Measurements from ENCODE around the gene SLC17A8.
"Not testable (repeated sequence)": the region's sequence is repeated elsewhere in the genome, so short reads cannot be mapped to it uniquely, and the experiment has no call there.

Gene SLC17A8

GRCh38 chr12:100372853-100373640, 16.2 kb downstream of the SLC17A8 start:
- no peak for DNase-seq

GRCh38 chr12:100375038-100375735, 18.3 kb downstream of the SLC17A8 start:
- DNase-seq = no peak

GRCh38 chr12:100376161-100376560, 19.3 kb downstream of the SLC17A8 start:
- no peak for DNase-seq

- no peak for DNase-seq
These were observed 24.5 kb downstream of the SLC17A8 start for GRCh38 chr12:100381379-100381778.

GRCh38 chr12:100382338-100382737, 25.5 kb downstream of the SLC17A8 start:
- DNase-seq = no peak

GRCh38 chr12:100383586-100384558, 27.0 kb downstream of the SLC17A8 start:
- no peak for DNase-seq

- DNase-seq = no peak
These were observed 27.7 kb downstream of the SLC17A8 start for GRCh38 chr12:100384559-100384935.

GRCh38 chr12:100388382-100388781, 31.5 kb downstream of the SLC17A8 start:
- no peak for DNase-seq

GRCh38 chr12:100391856-100392255, 35.0 kb downstream of the SLC17A8 start:
- no peak for DNase-seq

- no peak for DNase-seq
These were observed 36.3 kb downstream of the SLC17A8 start for GRCh38 chr12:100393200-100393599.

- DNase-seq = no peak
These were observed 38.9 kb downstream of the SLC17A8 start for GRCh38 chr12:100395811-100396210.

GRCh38 chr12:100398307-100398706, 41.4 kb downstream of the SLC17A8 start:
- DNase-seq = no peak

GRCh38 chr12:100399095-100399494, 42.2 kb downstream of the SLC17A8 start:
- DNase-seq = no peak

GRCh38 chr12:100401660-100402059, 44.8 kb downstream of the SLC17A8 start:
- DNase-seq = no peak

GRCh38 chr12:100402763-100403162, 45.9 kb downstream of the SLC17A8 start:
- no peak for DNase-seq

- no peak for DNase-seq
These were observed 46.6 kb downstream of the SLC17A8 start for GRCh38 chr12:100403446-100403845.

- DNase-seq = peak; percentile 5
These were observed 48.0 kb downstream of the SLC17A8 start for GRCh38 chr12:100404769-100405407.

GRCh38 chr12:100413001-100413400, 56.1 kb downstream of the SLC17A8 start:
- DNase-seq = no peak

- no peak for DNase-seq
These were observed 57.9 kb downstream of the SLC17A8 start for GRCh38 chr12:100414739-100415138.

- DNase-seq = no peak
These were observed 65.8 kb downstream of the SLC17A8 start for GRCh38 chr12:100422646-100423045.

GRCh38 chr12:100426145-100426544, 69.3 kb downstream of the SLC17A8 start:
- DNase-seq = no peak

GRCh38 chr12:100427078-100427477, 70.2 kb downstream of the SLC17A8 start:
- DNase-seq = no peak

GRCh38 chr12:100430251-100430650, 73.4 kb downstream of the SLC17A8 start:
- DNase-seq = not testable (repeated sequence)

All from CD4-positive, alpha-beta T cell treated with Interleukin-6 for 4 hours (primary cell).